T-helper 22 cell (primary cell): Measurements from ENCODE around the gene ATP8A2.

Source experiments
- DNase-seq: peaks from one replicate; pipeline ENCODE4 v3.0.0-alpha.2; 2020; ENCODE audit warnings: low read depth

Gene ATP8A2

DNA sequence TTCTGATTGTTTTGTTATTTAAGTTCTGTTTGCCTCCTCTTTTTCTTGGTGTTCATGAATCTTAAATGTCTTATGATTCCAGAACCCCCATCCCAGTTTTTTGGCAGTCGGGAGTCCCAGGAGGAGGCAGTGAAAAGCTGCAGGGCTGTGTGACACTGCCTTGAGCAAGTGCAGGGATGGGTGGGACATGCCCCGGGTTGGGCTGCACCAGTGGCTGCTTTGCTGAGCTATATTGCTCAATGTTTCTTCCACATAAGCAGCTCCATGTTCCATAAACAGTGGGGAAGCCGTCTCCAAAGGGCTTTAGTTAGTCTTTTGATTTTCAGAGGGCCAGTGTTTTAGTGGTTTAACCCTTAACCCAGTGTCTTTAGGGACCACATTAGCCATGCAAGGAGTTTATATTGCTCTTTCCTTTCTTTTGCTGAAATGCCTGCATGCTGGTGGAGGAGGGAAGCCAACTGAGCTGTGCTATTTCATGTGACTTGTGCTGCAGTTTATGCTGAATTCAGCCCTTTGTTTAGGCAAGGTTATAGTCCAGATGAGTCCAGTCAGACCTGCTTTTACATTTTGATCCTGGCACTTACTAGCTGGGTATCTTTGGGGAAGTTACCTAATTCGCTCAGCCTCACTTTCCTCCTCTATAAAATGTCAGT lies 13.1 kb downstream of the ATP8A2 start:
- DNase-seq, result no peak

DNA sequence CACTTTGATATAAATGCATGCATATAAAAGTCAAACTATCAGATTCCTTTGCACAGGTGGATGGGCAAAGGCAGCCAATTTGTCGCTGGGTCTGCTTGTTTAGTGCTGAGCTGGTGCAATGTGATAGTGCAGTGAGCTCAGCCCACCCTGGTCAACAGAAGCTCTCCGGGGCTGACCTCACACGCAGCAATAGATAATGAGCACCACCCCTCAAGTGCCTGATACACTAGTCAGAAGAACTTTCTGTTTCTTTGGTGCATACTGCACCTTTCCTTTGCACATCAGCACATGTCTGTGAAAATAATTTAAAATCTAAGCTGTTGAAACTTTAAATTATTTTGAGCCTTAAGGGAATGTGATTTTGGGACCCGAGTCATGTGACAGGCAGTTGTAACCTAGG lies 20.2 kb downstream of the ATP8A2 start:
- no peak for DNase-seq

DNA sequence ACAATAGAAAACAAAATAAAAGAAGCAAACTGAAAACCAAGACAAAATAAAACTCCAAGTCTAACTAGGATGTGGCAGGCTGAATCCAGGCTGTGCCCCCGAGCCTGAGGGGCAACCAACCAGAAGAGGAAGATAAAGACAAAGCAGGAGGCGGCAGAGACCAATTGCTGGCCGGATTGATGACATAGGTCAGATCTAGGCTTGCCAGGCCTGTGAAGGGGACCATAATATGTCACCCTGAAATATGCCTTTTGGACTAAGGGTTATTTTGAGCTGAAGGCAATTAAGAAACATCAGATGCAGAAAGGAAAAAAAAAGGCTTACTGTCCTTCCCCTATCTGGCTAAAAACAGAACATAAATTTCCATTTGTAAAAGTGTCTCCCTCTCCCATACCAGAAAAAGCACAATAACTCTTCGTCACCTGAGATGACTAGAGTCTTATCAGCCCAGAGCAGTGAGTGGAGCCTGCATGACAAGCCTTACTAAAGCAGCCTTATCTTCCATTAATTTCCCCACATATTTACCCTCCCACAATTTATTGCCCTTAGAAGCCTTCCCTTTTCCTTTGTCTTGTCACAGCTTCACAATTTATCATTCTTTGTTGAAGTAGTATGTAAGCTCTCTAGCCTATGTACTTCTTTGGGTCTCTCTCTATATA lies 22.8 kb downstream of the ATP8A2 start:
- no peak for DNase-seq

DNA sequence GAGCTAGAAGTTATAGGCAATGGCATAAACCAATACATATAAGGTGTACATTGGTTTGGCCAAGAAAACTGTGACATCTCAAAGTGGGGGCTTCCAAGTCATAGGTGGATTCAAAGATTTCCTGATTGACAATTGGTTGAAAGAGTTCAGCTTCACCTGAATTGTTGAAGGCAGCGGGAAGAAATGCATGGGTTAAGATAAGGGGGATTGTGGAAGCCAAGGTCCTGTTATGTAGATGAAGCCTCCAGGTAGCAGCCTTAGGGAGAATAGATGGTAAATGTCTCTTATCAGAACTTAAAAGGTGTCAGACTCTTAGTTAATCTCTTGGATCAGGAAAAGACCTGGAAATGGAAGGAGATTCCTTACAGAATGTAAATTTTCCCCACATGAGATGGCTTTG lies 26.0 kb downstream of the ATP8A2 start:
- no peak for DNase-seq

DNA sequence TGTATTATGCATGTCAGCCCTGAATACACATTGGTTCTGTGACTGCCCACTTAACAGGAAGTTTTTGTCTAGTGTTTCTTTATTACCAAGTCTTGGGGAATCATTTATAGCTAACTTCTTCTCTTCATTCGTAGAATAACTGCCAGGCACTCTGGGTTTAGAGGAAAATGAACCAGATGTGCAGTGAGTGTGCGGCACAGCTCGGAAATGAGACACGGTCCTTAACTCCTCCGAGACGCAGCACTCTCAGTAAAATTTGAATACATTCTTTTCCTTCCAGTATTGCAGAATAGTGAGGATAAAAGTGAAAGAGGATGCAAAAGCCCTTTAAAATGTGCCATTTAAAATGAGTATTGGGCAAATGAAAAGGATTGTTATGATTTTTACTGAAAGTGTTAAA lies 29.2 kb downstream of the ATP8A2 start:
- no peak for DNase-seq

DNA sequence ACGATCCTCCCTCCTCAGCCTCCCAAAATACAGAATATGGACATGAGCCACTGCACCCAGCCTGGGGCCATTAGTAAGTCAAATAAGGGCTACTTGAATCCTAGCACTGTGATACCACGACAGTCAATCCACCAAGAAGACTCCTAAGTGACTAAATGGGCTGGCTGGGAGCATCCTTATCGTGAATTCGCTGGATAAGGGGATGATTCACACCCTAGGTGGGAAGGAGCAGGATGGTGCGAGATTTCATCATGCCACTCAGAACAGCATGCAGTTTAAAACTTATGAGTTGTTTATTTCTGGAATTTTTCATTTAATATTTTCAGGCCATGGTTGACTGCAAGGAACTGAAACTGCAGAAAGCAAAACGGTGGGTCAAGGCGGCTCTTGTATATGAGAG lies 30.2 kb downstream of the ATP8A2 start:
- DNase-seq, result no peak

DNA sequence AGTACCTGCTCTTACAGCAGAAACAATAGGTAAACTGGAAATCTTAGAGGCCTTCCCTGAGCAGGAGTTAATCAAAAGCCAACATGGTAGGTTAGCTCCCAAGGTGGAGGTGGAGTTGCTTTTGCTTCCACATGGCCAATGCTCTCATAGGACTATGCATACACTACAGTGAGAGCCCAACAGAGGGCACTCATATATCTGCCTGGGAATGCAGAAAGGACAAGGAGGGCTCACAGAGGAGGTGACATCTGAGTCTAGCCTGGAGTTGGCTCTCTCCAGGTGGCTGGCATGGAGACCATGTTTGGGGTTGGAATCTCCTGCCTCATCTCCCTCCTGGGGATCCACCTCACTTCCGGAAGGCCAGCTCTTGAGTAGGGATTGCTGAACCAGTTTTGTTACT lies 34.6 kb downstream of the ATP8A2 start:
- no peak for DNase-seq

DNA sequence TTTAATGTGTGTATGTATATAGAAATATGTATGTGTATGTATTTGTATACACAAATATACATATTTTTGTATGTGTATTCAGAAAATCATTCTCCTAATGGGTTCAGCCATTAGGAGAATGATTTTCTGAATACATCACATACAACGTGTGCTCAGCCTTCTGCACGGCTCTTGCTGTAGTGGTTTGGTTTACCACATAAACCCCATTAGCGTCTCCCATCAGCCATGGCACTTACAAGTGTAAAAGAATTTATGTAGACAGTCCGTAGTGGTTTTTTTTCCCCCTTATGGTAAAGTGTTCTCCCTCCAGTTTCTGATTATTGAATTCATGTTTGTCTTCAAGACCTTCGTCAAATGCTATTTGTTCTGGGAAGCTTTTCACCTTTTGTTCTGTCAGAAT lies 38.2 kb downstream of the ATP8A2 start:
- no peak for DNase-seq

DNA sequence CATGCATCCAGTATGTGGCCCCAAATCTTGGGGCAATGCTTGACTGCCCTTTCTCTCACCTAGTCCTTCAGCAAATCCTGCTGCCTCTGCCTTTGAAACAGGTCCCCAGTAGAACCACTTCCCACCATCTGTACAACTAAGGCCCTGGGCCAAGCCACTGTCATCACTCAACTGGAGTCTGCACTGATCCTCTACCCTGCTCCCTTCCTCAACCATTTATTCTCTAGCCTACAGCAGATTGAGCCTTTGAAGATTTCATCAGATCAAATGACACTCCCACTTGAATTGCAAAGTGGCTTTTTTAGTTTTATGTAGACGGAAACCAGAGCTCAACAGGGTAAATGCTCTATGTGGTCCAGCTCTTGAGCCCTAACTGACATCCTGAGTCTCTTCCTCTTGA lies 43.5 kb downstream of the ATP8A2 start:
- no peak for DNase-seq

DNA sequence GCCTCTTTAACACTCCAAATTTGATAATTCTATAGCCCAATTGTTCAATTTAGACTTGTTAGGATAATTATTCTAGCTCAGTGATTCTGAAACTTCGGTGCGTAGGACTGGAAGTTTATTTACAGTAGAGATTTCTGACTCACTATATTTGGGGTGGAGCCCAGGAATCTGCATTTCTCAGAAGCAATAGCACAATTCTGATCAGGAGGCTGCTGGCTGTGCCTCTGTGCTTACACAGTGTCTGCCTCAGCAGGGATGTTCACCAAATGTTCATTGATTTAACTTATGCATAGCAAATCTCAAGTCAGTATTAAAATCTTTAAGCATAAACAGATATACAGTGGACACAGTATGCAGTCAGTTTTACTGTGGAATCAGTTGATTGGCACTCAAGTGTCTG lies 45.8 kb downstream of the ATP8A2 start:
- DNase-seq, result no peak

DNA sequence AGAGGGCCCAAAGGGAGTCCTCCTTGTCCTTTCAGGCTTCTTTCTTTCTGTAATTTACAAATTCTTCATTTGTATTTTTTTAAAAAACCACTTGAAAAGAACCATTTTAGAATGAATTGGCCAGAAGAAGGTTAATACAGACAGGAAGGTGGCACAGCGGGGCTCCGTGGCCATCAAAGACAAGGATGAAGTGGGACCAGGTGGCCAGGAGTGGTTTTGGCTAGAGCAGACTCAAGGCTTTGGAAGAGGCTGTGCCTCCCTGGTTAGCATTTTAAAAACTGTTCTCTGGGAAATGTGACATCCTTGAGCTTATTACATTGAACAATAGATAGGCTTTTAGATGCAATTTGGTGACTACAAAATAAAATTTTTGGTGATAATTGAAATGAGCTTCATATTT lies 48.4 kb downstream of the ATP8A2 start:
- no peak for DNase-seq

DNA sequence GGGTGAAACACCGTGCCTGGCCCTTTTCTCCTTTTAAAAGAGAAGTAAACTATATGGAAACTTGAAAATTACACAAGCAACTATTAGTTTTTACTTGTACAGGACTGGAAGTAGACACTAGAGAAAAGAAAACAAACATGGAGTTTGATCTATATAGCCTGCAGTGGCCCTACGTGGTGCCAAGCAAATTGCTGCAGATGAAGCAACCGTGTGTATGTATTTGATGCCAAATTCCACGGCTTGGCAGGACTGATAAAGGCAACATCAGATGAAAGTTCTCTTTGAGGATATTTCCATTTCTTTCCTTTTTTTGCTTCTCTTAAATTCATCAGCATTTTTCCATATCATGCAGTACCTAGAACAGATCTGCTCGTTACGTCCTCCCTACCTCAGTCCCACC lies 49.8 kb downstream of the ATP8A2 start:
- no peak for DNase-seq

DNA sequence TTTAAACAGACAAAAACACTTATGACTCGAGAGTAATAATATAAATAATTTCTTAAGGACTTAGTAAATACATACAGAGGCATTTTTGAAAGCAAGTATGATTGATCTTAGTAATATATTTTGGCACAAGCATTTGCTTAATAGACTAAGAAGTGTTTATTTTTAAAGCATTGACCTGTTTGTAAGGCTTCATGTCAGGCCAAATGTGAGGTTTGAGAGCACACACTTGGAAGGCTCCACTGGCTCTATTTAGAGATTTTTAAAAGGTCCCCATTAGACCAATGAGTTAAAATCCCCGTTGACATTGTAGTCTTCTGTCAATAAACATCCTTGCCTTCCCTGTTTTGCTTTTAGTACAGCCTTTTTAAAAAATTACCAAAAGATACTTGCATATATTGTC lies 50.4 kb downstream of the ATP8A2 start:
- DNase-seq, result no peak

DNA sequence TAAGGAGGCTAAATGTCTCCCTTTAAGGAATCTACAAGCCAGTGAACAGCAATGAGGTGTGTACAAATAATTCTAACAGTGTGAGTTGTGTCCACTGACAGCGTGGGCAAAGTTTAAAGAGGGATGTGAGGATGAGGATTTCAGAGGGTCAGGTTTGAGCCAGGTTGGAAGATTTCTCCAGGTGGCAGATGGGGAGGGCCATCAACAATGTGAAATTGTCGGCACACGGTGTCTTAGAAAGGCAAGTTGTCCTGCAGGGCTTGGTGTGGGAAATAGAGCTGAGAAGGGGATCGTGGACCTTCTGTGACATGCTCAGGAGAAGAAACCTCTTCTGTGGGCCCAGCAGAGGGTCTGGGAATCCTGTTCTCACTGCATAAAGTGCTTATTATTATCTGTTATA lies 52.1 kb downstream of the ATP8A2 start:
- no peak for DNase-seq

DNA sequence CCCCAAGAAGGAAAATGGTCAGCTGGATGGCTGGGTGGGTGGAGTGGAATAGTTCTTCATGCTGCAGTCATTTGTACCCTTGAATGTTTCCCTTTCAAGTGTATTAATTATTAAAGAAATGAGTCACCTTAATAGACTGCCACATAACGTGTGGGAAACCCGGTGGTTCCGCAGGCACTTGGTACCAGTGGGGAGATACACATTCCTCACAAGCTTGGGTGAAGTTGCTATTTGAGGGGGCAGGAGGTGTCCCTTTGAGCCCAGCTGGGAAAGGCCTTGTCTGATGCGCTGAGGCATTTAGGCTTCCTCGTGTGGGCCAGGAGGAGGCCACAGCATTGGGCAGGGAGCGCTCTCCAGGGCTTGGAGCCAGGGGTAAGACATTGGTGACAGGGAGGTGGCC lies 57.7 kb downstream of the ATP8A2 start:
- DNase-seq, result no peak

DNA sequence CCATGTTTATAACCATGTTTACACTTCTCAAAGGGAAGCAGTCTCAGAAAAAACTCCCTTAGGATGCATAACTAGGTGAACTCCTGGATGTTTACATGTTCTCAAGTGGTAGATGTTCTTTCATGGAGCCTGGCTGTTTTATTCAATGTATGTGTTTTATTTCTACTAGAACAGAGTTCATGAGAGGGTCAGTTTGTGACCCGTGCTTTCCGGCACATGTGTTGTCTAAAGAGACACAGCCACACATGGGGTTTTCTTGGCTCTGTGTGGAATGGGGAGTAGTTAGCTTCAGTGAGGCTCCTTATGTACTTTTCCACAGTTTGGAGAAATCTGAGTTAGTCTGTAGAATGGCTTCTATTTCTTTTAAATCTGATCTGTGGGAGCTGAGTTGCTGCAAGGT lies 60.9 kb downstream of the ATP8A2 start:
- DNase-seq, result no peak

DNA sequence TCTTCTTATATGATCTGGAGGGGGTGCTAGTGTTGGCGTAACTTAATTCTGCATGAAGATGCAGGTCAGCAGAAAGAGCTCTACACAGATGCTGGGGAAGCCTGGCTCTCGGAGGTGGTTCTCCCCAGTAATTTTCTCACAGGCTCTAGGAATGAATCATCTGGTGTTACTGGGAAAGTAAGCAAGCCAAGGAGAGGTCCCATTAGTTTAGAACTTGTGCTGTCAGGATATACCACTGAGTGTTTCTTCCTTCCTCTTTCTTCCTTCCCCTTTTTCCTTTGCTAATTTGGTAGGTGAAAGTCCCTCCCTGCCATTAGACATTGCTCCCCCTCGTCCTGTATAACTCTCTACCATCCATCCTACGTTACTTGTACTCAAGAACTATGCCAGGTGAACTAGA lies 68.3 kb downstream of the ATP8A2 start:
- no peak for DNase-seq

DNA sequence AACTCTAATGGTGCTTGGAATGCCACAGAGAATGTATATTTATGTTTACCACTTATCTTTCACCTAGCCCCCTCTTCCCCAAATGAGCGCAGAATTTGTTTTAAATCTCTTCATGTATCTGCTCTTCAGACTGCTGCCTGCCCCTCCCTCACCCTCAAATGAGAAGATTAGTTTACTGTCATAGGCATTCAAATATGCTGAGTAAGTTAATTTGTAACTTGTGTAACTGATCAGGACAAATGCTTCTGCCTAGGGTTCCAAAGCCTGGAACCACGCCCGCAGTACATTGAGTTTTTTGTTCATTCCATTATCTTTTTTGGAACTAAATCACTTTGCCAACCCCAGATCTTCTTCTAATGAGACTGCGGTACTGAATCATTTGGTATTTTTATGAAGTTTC lies 74.5 kb downstream of the ATP8A2 start:
- no peak for DNase-seq

DNA sequence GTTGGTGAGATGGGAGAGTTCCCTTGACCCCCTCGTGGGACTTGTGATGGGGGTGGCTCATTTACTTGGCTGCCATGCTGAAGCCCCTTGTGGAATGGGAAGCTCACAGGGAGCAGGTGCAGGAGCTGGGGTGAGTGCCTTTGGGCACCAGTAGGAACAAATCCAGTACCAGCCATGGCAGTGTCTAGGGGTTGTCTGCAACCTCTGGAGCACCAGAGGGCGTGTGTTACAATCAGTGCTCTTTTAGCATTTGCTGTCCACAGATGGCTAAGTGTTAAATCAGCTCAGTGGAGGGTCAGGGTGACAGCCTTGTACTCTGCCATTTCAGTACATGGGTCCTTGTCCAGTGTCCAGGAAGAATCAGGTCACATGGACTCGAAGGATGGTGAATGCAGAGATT lies 75.6 kb downstream of the ATP8A2 start:
- no peak for DNase-seq

DNA sequence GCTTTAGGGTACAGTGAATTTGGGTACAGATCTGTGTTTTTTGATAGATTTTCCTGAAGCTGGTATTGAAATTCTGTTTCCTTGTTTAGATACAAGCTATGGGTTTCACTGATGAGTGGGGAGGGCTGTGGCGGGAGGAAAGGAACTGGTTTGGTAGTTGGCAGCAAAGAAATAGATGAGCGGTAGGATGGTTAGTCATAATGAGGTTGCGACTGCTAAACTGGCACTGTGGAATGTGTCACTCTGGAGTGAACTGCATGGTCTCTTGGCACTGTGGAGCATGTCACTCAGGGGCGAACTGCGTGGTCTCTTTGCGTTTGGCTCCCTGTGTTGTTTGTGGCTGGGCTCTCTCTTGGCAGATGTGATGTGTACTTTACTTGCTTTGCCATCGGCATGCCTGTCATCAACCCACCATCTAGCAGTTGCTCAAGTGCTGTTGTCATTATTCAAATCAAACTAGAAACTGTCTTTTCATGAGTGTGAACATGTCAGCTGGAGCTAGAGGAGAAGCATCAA lies 82.1 kb downstream of the ATP8A2 start:
- DNase-seq, result no peak

DNA sequence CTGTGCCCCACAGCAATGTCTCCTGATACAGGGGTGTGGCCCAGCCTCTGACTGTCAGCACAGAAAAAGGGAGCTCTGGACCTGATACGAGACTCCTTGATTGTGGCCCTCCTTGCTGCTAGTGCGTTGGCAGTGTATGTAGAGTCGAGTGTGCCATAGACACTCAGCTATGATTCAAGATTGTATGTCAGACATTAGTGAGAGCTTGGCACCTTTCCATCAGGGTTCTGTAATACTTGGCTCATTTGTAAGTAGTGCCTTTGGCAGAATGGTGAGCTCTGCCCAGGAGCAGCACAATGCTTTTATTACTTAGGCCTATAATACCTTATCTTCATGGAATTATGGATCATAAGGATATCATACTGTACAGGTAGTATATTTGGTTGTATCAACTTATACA lies 83.4 kb downstream of the ATP8A2 start:
- no peak for DNase-seq

DNA sequence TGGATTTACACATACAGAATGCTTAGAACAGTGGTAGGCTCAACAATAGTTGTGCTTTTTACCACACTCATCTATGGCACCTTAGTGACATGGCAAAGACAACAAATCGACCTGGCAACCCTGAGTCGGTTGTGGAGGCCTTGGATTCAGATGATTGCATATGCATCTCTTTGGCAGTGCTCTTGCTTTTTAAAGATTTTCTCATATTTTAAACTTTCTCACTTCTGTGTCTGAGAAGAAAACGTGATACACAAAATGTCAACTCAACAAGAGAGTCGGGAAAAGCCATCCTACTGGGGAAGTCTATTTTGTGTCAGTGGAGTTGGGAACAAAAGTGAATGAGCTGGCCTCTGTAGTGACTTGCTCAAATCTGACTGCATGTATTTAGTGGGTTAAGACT lies 85.8 kb downstream of the ATP8A2 start:
- DNase-seq, result no peak

DNA sequence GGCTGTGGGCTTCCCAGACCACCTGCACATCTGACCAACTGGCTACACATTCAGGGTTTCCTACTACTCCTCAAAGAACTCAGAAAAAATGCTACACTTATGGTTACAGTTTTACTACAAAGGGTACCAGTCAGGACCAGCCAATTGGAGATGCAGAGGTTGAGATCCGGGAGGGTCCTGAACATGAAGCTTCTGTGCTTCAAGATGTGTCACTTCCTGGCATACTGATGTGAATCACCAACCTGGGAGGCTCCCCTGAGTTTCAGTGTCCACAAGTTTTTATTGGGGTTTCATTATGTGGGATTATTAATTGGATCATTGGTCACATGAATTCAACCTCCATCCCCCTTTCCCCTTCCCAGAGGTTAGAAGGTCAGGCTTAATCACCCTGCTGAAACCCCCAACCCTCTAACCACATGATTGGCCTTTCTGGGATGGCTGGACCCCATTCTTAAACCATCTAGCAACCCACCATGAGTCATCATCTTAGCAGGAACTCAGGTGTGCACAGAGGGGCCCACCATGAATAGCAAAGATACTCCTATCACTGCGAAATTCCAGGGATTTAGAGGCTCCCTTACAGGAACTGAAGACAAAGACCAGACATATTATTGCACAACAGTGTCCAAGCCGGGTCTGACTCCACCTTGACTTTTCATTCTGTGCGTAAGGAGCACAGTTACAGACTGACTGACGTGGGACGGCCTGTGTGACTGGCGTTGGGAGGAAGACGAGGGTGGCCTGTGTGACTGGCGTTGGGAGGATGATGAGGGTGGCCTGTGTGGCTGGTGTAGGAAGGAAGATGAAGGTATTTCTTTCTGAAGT lies 90.7 kb downstream of the ATP8A2 start:
- DNase-seq, result no peak
